Measurements from ENCODE around the gene TFF2. TPM values are rescaled to one million over a fixed set of nuclear protein-coding genes. Genes with fewer than 3 reads are reported as not detected.

TFF2 gene
- total and polyA plus RNA-seq, 5 experiments from 2014 or later: not detected

GRCh38 chr21:42382915-42383314 is 32.1 kb upstream of the TFF2 start:
- Mint-ChIP-seq H3K4me3 (no peak overlapping the region), H3K4me1 (peaks cover 21 to 49% (median 37%) of the 10 kb centered on the region in 4 donors), H3K9me3 (peaks cover 0 to 15% (median 5%) of the 10 kb centered on the region in 9 donors), H3K27me3 (no peaks in the 10 kb centered on the region), H3K36me3 (peaks cover 0 to 9% (median 3%) of the 10 kb centered on the region in 3 donors), H3K27ac (peak overlapping the region in 3 of 10 donors; percentile 31 to 79 (median 62))
- POLR2A ChIA-PET: interaction anchor here (1.4 to 2.9 kb wide), 5 partner anchors 10 to 42 kb away, joined by 5 to 14 read pairs (median 6); partner anchors contain the start of gene UBASH3A
- DNase-seq (no peak), ATAC-seq (no peak)

- Mint-ChIP-seq H3K27ac (no peak overlapping the region), H3K36me3 (peaks cover 0 to 9% (median 6%) of the 10 kb centered on the region in 3 donors), H3K27me3 (no peaks in the 10 kb centered on the region), H3K4me3 (no peak overlapping the region), H3K9me3 (peaks cover 0 to 15% (median 5%) of the 10 kb centered on the region in 9 donors), H3K4me1 (peaks cover 17 to 38% (median 26%) of the 10 kb centered on the region in 4 donors)
- POLR2A ChIA-PET: interaction anchor here (0.8 to 2.9 kb wide), 8 partner anchors 12 to 68 kb away, joined by 3 to 14 read pairs (median 6); partner anchors contain the start of gene UBASH3A
- ATAC-seq (peak; percentile 61 to 87), DNase-seq (peak in 5 of 10 donors; percentile 29 to 80 (median 36))
Measured at GRCh38 chr21:42381347-42381984, 30.7 kb upstream of the TFF2 start.

GRCh38 chr21:42379426-42380215 is 28.8 kb upstream of the TFF2 start:
- Mint-ChIP-seq H3K4me1 (peaks cover 12 to 22% (median 16%) of the 10 kb centered on the region in 4 donors), H3K9me3 (peaks cover 0 to 15% (median 5%) of the 10 kb centered on the region in 9 donors), H3K36me3 (peaks cover 0 to 9% (median 6%) of the 10 kb centered on the region in 3 donors), H3K27ac (no peak overlapping the region), H3K27me3 (peaks cover 0 to 4% (median 0%) of the 10 kb centered on the region in 5 donors), H3K4me3 (no peak overlapping the region)
- DNase-seq (no peak), ATAC-seq (no peak)
- POLR2A ChIA-PET: interaction anchor here (1.1 kb wide), 1 partner anchor 35 kb away, joined by 3 read pairs; no protein-coding TSS in a partner anchor

GRCh38 chr21:42378418-42378817 is 27.6 kb upstream of the TFF2 start:
- peaks cover 10 to 18% (median 13%) of the 10 kb centered on the region in 4 donors for H3K4me1 Mint-ChIP-seq
- H3K27me3 Mint-ChIP-seq: peaks cover 0 to 4% (median 2%) of the 10 kb centered on the region in 5 donors
- POLR2A ChIA-PET: interaction anchor here (1.1 kb wide), 1 partner anchor 36 kb away, joined by 3 read pairs; no protein-coding TSS in a partner anchor
- peak overlapping the region in 1 of 10 donors; percentile 35 for H3K27ac Mint-ChIP-seq
- H3K36me3 Mint-ChIP-seq: peaks cover 0 to 9% (median 6%) of the 10 kb centered on the region in 3 donors
- ATAC-seq (no peak), DNase-seq (no peak)
- no peak overlapping the region for H3K4me3 Mint-ChIP-seq
- H3K9me3 Mint-ChIP-seq: peaks cover 0 to 15% (median 5%) of the 10 kb centered on the region in 9 donors

GRCh38 chr21:42377951-42378340 is 27.2 kb upstream of the TFF2 start:
- H3K27ac Mint-ChIP-seq: peak overlapping the region in 2 of 10 donors; percentile 49 to 75
- peaks cover 0 to 4% (median 2%) of the 10 kb centered on the region in 5 donors for H3K27me3 Mint-ChIP-seq
- no peak for DNase-seq
- no peak for ATAC-seq
- peaks cover 0 to 9% (median 6%) of the 10 kb centered on the region in 3 donors for H3K36me3 Mint-ChIP-seq
- H3K9me3 Mint-ChIP-seq: peaks cover 0 to 15% (median 5%) of the 10 kb centered on the region in 9 donors
- POLR2A ChIA-PET: no interaction called here
- no peak overlapping the region for H3K4me3 Mint-ChIP-seq
- peaks cover 10 to 22% (median 17%) of the 10 kb centered on the region in 4 donors for H3K4me1 Mint-ChIP-seq

- Mint-ChIP-seq H3K36me3 (peaks cover 0 to 9% (median 6%) of the 10 kb centered on the region in 3 donors), H3K9me3 (peaks cover 0 to 12% (median 2%) of the 10 kb centered on the region in 9 donors), H3K4me3 (no peak overlapping the region), H3K27me3 (peaks cover 0 to 4% (median 2%) of the 10 kb centered on the region in 5 donors), H3K27ac (peak overlapping the region in 4 of 10 donors; percentile 37 to 75 (median 58)), H3K4me1 (peaks cover 10 to 23% (median 18%) of the 10 kb centered on the region in 4 donors)
- POLR2A ChIA-PET: no interaction called here
- DNase-seq (no peak), ATAC-seq (no peak)
Measured at GRCh38 chr21:42377211-42377950, 26.6 kb upstream of the TFF2 start.

- peaks cover 0 to 3% (median under 1%) of the 10 kb centered on the region in 3 donors for H3K36me3 Mint-ChIP-seq
- H3K9me3 Mint-ChIP-seq: peaks cover 0 to 3% (median 0%) of the 10 kb centered on the region in 9 donors
- ATAC-seq: no peak
- peaks cover 0 to 4% (median 2%) of the 10 kb centered on the region in 5 donors for H3K27me3 Mint-ChIP-seq
- DNase-seq: no peak
- no peak overlapping the region for H3K4me3 Mint-ChIP-seq
- H3K4me1 Mint-ChIP-seq: peaks cover 8 to 27% (median 14%) of the 10 kb centered on the region in 4 donors
- H3K27ac Mint-ChIP-seq: peak overlapping the region in 1 of 10 donors; percentile 49
- POLR2A ChIA-PET: interaction anchor here (0.5 kb wide), 1 partner anchor 22 kb away, joined by 4 read pairs; no protein-coding TSS in a partner anchor
Measured at GRCh38 chr21:42376338-42376982, 25.7 kb upstream of the TFF2 start.

- Mint-ChIP-seq H3K4me1 (peaks cover 7 to 32% (median 13%) of the 10 kb centered on the region in 4 donors), H3K27ac (no peak overlapping the region), H3K27me3 (peaks cover 0 to 4% (median 2%) of the 10 kb centered on the region in 5 donors), H3K4me3 (no peak overlapping the region), H3K9me3 (peaks cover 0 to 2% (median 0%) of the 10 kb centered on the region in 9 donors), H3K36me3 (peaks cover 0 to 3% (median 0%) of the 10 kb centered on the region in 3 donors)
- ATAC-seq (no peak), DNase-seq (no peak)
- POLR2A ChIA-PET: no interaction called here
Measured at GRCh38 chr21:42375966-42376337, 25.2 kb upstream of the TFF2 start.

GRCh38 chr21:42375506-42375905 is 24.7 kb upstream of the TFF2 start:
- Mint-ChIP-seq H3K27me3 (peaks cover 0 to 4% (median 2%) of the 10 kb centered on the region in 5 donors), H3K36me3 (peaks cover 0 to 3% (median 0%) of the 10 kb centered on the region in 3 donors), H3K4me3 (peak overlapping the region in 1 of 10 donors; percentile 40), H3K27ac (peak overlapping the region in 2 of 10 donors; percentile 34 to 59), H3K9me3 (peaks cover 0 to under 1% (median 0%) of the 10 kb centered on the region in 9 donors), H3K4me1 (peaks cover 7 to 35% (median 13%) of the 10 kb centered on the region in 4 donors)
- POLR2A ChIA-PET: no interaction called here
- no peak for DNase-seq
- no peak for ATAC-seq

- Mint-ChIP-seq H3K27me3 (peaks cover 0 to 4% (median 2%) of the 10 kb centered on the region in 5 donors), H3K4me1 (peaks cover 7 to 35% (median 12%) of the 10 kb centered on the region in 4 donors), H3K27ac (peak overlapping the region in 2 of 10 donors; percentile 34 to 59), H3K9me3 (no peaks in the 10 kb centered on the region), H3K36me3 (peaks cover 0 to 3% (median 0%) of the 10 kb centered on the region in 3 donors), H3K4me3 (peak overlapping the region in 1 of 10 donors; percentile 40)
- DNase-seq (no peak), ATAC-seq (no peak)
- POLR2A ChIA-PET: no interaction called here
Measured at GRCh38 chr21:42374864-42375499, 24.2 kb upstream of the TFF2 start.

- peaks cover 0 to 3% (median 0%) of the 10 kb centered on the region in 3 donors for H3K36me3 Mint-ChIP-seq
- H3K27me3 Mint-ChIP-seq: peaks cover 0 to 4% (median 2%) of the 10 kb centered on the region in 5 donors
- no peaks in the 10 kb centered on the region for H3K9me3 Mint-ChIP-seq
- peak overlapping the region in 1 of 10 donors; percentile 23 for H3K4me3 Mint-ChIP-seq
- POLR2A ChIA-PET: no interaction called here
- DNase-seq: no peak
- peak overlapping the region in 3 of 10 donors; percentile 51 to 87 (median 65) for H3K27ac Mint-ChIP-seq
- no peak for ATAC-seq
- peaks cover 7 to 35% (median 11%) of the 10 kb centered on the region in 4 donors for H3K4me1 Mint-ChIP-seq
Measured at GRCh38 chr21:42374457-42374856, 23.7 kb upstream of the TFF2 start.

All from naive thymus-derived CD8-positive, alpha-beta T cell (primary cell).